ENCODE data around the gene SNAPC2. TPM values are rescaled to one million over a fixed set of nuclear protein-coding genes. Genes with fewer than 3 reads are reported as not detected.
A peak's percentile ranks its signal among the peaks of the same experiment; 100 is the strongest.

The SNAPC2 gene
- total and polyA plus RNA-seq, 12 donors = 5.7 to 26.1 (median 9.5) TPM

GRCh38 chr19:7914099-7914498 is 6.0 kb upstream of the SNAPC2 start:
- Histone ChIP-seq H3K4me1 (peaks cover 4 to 37% (median 24%) of the 10 kb centered on the region in 9 donors), H3K9me3 (no peaks in the 10 kb centered on the region), H3K36me3 (peaks cover 4 to 48% (median 33%) of the 10 kb centered on the region in 9 donors), H3K4me3 (no peak overlapping the region), H3K27me3 (peaks cover 11 to 54% (median 46%) of the 10 kb centered on the region in 7 donors), H3K27ac (no peak overlapping the region)
- no peak for DNase-seq
- TF ChIP-seq CTCF (IDR thresholded peaks at IDR 0.05) = no peak
- intact Hi-C loops (cut with DNase I) = no loop called here
- WGBS, 2 donors = 64 to 68% methylated on average over 12 of the region's 12 CpGs
- ATAC-seq = no peak

DNA sequence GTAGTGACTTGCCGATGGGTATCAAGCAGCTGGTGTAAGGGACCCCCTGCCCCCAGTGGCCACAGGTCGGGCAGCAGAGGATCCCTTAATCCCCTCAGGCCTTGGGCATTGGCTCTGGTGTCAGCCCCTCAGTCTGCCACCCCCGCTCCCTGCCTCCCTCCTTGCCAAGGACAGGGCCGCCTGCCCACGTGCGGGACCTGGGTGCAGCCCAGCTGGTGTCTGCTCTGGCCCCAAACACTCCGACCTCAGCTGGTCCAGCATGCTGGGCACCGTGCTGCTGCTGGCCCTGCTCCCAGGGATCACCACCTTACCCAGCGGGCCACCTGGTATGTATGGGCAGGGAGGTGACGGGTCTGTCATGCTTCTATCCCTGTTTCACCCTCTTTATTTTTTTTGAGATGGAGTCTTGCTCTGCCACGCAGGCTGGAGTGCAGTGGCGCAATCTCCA is 5.5 kb upstream of the SNAPC2 start, which contains the start of gene TGFBR3L:
TGFBR3L (plus strand) TSS at position 233 of the 448 bp plus-strand sequence.
- H3K27ac ChIP-seq = no peak within 1 kb of the TSS
- H3K27me3 ChIP-seq = peaks cover 11 to 57% (median 51%) of the 10 kb centered on the region in 7 donors
- peaks cover 4 to 42% (median 25%) of the 10 kb centered on the region in 9 donors for H3K4me1 ChIP-seq
- DNase-seq = no peak
- no peak for TF ChIP-seq CTCF (IDR thresholded peaks at IDR 0.05)
- peaks cover 4 to 43% (median 33%) of the 10 kb centered on the region in 9 donors for H3K36me3 ChIP-seq
- intact Hi-C loops (cut with DNase I) = no loop called here
- no peak for ATAC-seq
- 55 to 65% methylated on average over 12 of the region's 12 CpGs for WGBS, 2 donors
- no peak within 1 kb of the TSS for H3K4me3 ChIP-seq
- no peaks in the 10 kb centered on the region for H3K9me3 ChIP-seq

GRCh38 chr19:7915250-7916102 is 4.7 kb upstream of the SNAPC2 start:
- peaks cover 4 to 46% (median 29%) of the 10 kb centered on the region in 9 donors for H3K4me1 ChIP-seq
- WGBS, 2 donors = 46 to 50% methylated on average over 24 of the region's 24 CpGs

More at GRCh38 chr19:7915250-7916102, 4.7 kb upstream of the SNAPC2 start:
- TF ChIP-seq CTCF (IDR thresholded peaks at IDR 0.05) = no peak
- Histone ChIP-seq H3K27me3 (peaks cover 11 to 57% (median 51%) of the 10 kb centered on the region in 7 donors), H3K27ac (no peak overlapping the region), H3K4me3 (peak overlapping the region in 4 of 10 donors; percentile 23 to 49 (median 34)), H3K36me3 (peaks cover 4 to 34% (median 25%) of the 10 kb centered on the region in 9 donors), H3K9me3 (no peaks in the 10 kb centered on the region)
- DNase-seq (no peak), ATAC-seq (no peak)
- intact Hi-C loops (cut with DNase I) = no loop called here

All from heart right ventricle (tissue), 16 donors.